ENCODE measurements around the gene PLEKHM3. TPM values are rescaled to one million over a fixed set of nuclear protein-coding genes. Genes with fewer than 3 reads are reported as not detected.

Gene PLEKHM3
- total RNA-seq, 1 donor from 2014 or later, result 6.8 TPM

GRCh38 chr2:207975921-207976320 lies 49.4 kb downstream of the PLEKHM3 start:
- Mint-ChIP-seq H3K4me3 (no peak overlapping the region), H3K36me3 (ENCODE audit: low read depth) (no peaks in the 10 kb centered on the region), H3K4me1 (peaks cover 3% of the 10 kb centered on the region), H3K9me3 (no peaks in the 10 kb centered on the region), H3K27ac (ENCODE audit: unreplicated experiment) (no peak overlapping the region), H3K27me3 (ENCODE audit: low read depth) (peaks cover 24% of the 10 kb centered on the region)
- TF ChIP-seq CTCF (conservative IDR thresholded peaks at IDR 0.05), result no peak
- no peak for DNase-seq (ENCODE audit: low read depth, low spot score)

GRCh38 chr2:207974216-207974605 lies 51.1 kb downstream of the PLEKHM3 start:
- TF ChIP-seq CTCF (conservative IDR thresholded peaks at IDR 0.05), result no peak
- Mint-ChIP-seq H3K9me3 (no peaks in the 10 kb centered on the region), H3K4me3 (no peak overlapping the region), H3K27ac (ENCODE audit: unreplicated experiment) (no peak overlapping the region), H3K27me3 (ENCODE audit: low read depth) (peaks cover 40% of the 10 kb centered on the region), H3K36me3 (ENCODE audit: low read depth) (no peaks in the 10 kb centered on the region), H3K4me1 (peaks cover 21% of the 10 kb centered on the region)
- DNase-seq (ENCODE audit: low read depth, low spot score), result no peak

- no peak overlapping the region for H3K27ac Mint-ChIP-seq (ENCODE audit: unreplicated experiment)
- H3K4me1 Mint-ChIP-seq, result peaks cover 32% of the 10 kb centered on the region
Measured at GRCh38 chr2:207970826-207971180, 54.5 kb downstream of the PLEKHM3 start.

GRCh38 chr2:207970147-207970825 lies 55.0 kb downstream of the PLEKHM3 start:
- TF ChIP-seq CTCF (conservative IDR thresholded peaks at IDR 0.05), result no peak
- Mint-ChIP-seq H3K4me3 (peak overlapping the region; percentile 25), H3K27ac (ENCODE audit: unreplicated experiment) (peak overlapping the region; percentile 36), H3K4me1 (peaks cover 32% of the 10 kb centered on the region), H3K27me3 (ENCODE audit: low read depth) (peaks cover 58% of the 10 kb centered on the region), H3K9me3 (no peaks in the 10 kb centered on the region), H3K36me3 (ENCODE audit: low read depth) (no peaks in the 10 kb centered on the region)
- DNase-seq (ENCODE audit: low read depth, low spot score), result no peak

More at GRCh38 chr2:207970826-207971180, 54.5 kb downstream of the PLEKHM3 start:
- Mint-ChIP-seq H3K27me3 (ENCODE audit: low read depth) (peaks cover 58% of the 10 kb centered on the region), H3K9me3 (no peaks in the 10 kb centered on the region), H3K36me3 (ENCODE audit: low read depth) (no peaks in the 10 kb centered on the region), H3K4me3 (peak overlapping the region; percentile 21)
- no peak for DNase-seq (ENCODE audit: low read depth, low spot score)
- TF ChIP-seq CTCF (conservative IDR thresholded peaks at IDR 0.05), result no peak

- Mint-ChIP-seq H3K36me3 (ENCODE audit: low read depth) (no peaks in the 10 kb centered on the region), H3K9me3 (no peaks in the 10 kb centered on the region), H3K4me1 (peaks cover 32% of the 10 kb centered on the region), H3K4me3 (no peak overlapping the region), H3K27ac (ENCODE audit: unreplicated experiment) (no peak overlapping the region), H3K27me3 (ENCODE audit: low read depth) (peaks cover 56% of the 10 kb centered on the region)
- no peak for DNase-seq (ENCODE audit: low read depth, low spot score)
- TF ChIP-seq CTCF (conservative IDR thresholded peaks at IDR 0.05), result no peak
Measured at GRCh38 chr2:207969249-207969648, 56.1 kb downstream of the PLEKHM3 start.

Measured in neural crest cell (in vitro differentiated cells).